ENCODE data around the gene PLBD1.

The PLBD1 gene

GRCh38 chr12:14545144-14546124, 22.2 kb downstream of the PLBD1 start:
- no peak for TF ChIP-seq CTCF (IDR thresholded peaks at IDR 0.05; ENCODE audit: insufficient read depth, low read length, poor library complexity, severe bottlenecking)
- Histone ChIP-seq H3K27me3 (replicated peaks; ENCODE audit: control insufficient read depth, insufficient read depth, low read length) (no peaks in the 10 kb centered on the region), H3K4me3 (replicated peaks; ENCODE audit: low read depth, low read length) (no peak overlapping the region), H3K36me3 (ENCODE audit: control insufficient read depth, insufficient read depth, low read length) (no peaks in the 10 kb centered on the region)
- no peak for DNase-seq (ENCODE audit: extremely low read depth, insufficient read length)

- H3K36me3 ChIP-seq (ENCODE audit: control insufficient read depth, insufficient read depth, low read length), result no peaks in the 10 kb centered on the region
- DNase-seq (ENCODE audit: extremely low read depth, insufficient read length), result peak; percentile 22
- no peak overlapping the region for H3K4me3 ChIP-seq (replicated peaks; ENCODE audit: low read depth, low read length)
- H3K27me3 ChIP-seq (replicated peaks; ENCODE audit: control insufficient read depth, insufficient read depth, low read length), result no peaks in the 10 kb centered on the region
- no peak for TF ChIP-seq CTCF (IDR thresholded peaks at IDR 0.05; ENCODE audit: insufficient read depth, low read length, poor library complexity, severe bottlenecking)
These were observed 26.8 kb downstream of the PLBD1 start for GRCh38 chr12:14540801-14541462.

- Histone ChIP-seq H3K36me3 (ENCODE audit: control insufficient read depth, insufficient read depth, low read length) (no peaks in the 10 kb centered on the region), H3K27me3 (replicated peaks; ENCODE audit: control insufficient read depth, insufficient read depth, low read length) (no peaks in the 10 kb centered on the region), H3K4me3 (replicated peaks; ENCODE audit: low read depth, low read length) (no peak overlapping the region)
- no peak for DNase-seq (ENCODE audit: extremely low read depth, insufficient read length)
- TF ChIP-seq CTCF (IDR thresholded peaks at IDR 0.05; ENCODE audit: insufficient read depth, low read length, poor library complexity, severe bottlenecking), result no peak
These were observed 30.6 kb downstream of the PLBD1 start for GRCh38 chr12:14537088-14537487.

GRCh38 chr12:14532152-14532551, 35.5 kb downstream of the PLBD1 start:
- DNase-seq (ENCODE audit: extremely low read depth, insufficient read length), result no peak
- H3K4me3 ChIP-seq (replicated peaks; ENCODE audit: low read depth, low read length), result no peak overlapping the region
- no peaks in the 10 kb centered on the region for H3K27me3 ChIP-seq (replicated peaks; ENCODE audit: control insufficient read depth, insufficient read depth, low read length)
- no peaks in the 10 kb centered on the region for H3K36me3 ChIP-seq (ENCODE audit: control insufficient read depth, insufficient read depth, low read length)
- TF ChIP-seq CTCF (IDR thresholded peaks at IDR 0.05; ENCODE audit: insufficient read depth, low read length, poor library complexity, severe bottlenecking), result no peak

GRCh38 chr12:14525964-14526363, 41.7 kb downstream of the PLBD1 start:
- H3K36me3 ChIP-seq (ENCODE audit: control insufficient read depth, insufficient read depth, low read length), result no peaks in the 10 kb centered on the region
- no peaks in the 10 kb centered on the region for H3K27me3 ChIP-seq (replicated peaks; ENCODE audit: control insufficient read depth, insufficient read depth, low read length)
- H3K4me3 ChIP-seq (replicated peaks; ENCODE audit: low read depth, low read length), result no peak overlapping the region
- DNase-seq (ENCODE audit: extremely low read depth, insufficient read length), result no peak
- TF ChIP-seq CTCF (IDR thresholded peaks at IDR 0.05; ENCODE audit: insufficient read depth, low read length, poor library complexity, severe bottlenecking), result no peak

All from GM06990 (cell line).